GM12878 (cell line): ENCODE data around the gene CD27. TPM values are rescaled to one million over a fixed set of nuclear protein-coding genes. Genes with fewer than 3 reads are reported as not detected.

Experiments used
- ATF7 ChIP-seq: fragments of 450-650 bp; IDR thresholded peaks from 2 replicates; pipeline ENCODE4 v1.6.1; 2016; ENCODE audit warnings: low read depth, mild to moderate bottlenecking
- BHLHE40 ChIP-seq, 2 experiments: fragments of 450-650 bp in 1 of 2; IDR thresholded peaks; 2 replicates each; pipeline ENCODE4 v1.6.1; 2011 to 2017; ENCODE audit warnings: low read depth in 2 of 2, borderline replicate concordance in 1 of 2, improper control_type of control experiment in 1 of 2, low read length in 1 of 2, mild to moderate bottlenecking in 1 of 2
- EP300 ChIP-seq, 2 experiments: fragments of 150-350 bp in 1 of 2; IDR thresholded peaks; 2 replicates each; pipeline ENCODE4 v1.6.1; 2011 to 2012; ENCODE audit warnings: low read depth in 2 of 2, low read length in 2 of 2, borderline replicate concordance in 1 of 2, improper control_type of control experiment in 1 of 2, inconsistent platforms in 1 of 2; ENCODE audit not compliant: control insufficient read depth in 1 of 2
- FOXM1 ChIP-seq: IDR thresholded peaks from 2 replicates; pipeline ENCODE4 v1.6.1; 2012; ENCODE audit warnings: low read depth, mild to moderate bottlenecking, inconsistent platforms, low read length, moderate library complexity
- HDGF ChIP-seq: fragments of 450-650 bp; IDR thresholded peaks from 2 replicates; pipeline ENCODE4 v1.6.1; 2016; ENCODE audit warnings: antibody characterized with exemption
- IKZF1 ChIP-seq: fragments of 450-650 bp; conservative IDR thresholded peaks from 2 replicates; pipeline ENCODE4 v1.6.1; 2017; ENCODE audit warnings: antibody characterized with exemption, mild to moderate bottlenecking
- MTA2 ChIP-seq: fragments of 450-650 bp; IDR thresholded peaks from 2 replicates; pipeline ENCODE4 v1.6.1; 2016; ENCODE audit warnings: low read depth, mild to moderate bottlenecking, moderate library complexity
- NBN ChIP-seq: fragments of 450-650 bp; IDR thresholded peaks from 2 replicates; pipeline ENCODE4 v1.6.1; 2016
- NR2C1 ChIP-seq: fragments of 450-650 bp; IDR thresholded peaks from 2 replicates; pipeline ENCODE4 v1.6.1; 2017; ENCODE audit warnings: antibody characterized with exemption, mild to moderate bottlenecking, moderate library complexity
- POLR2A ChIP-seq: IDR thresholded peaks from 2 replicates; pipeline ENCODE4 v1.6.1; 2011; ENCODE audit warnings: low read depth, mild to moderate bottlenecking, low read length
- POLR2AphosphoS2 ChIP-seq: IDR thresholded peaks from 2 replicates; pipeline ENCODE4 v1.6.1; 2011; ENCODE audit warnings: low read depth, mild to moderate bottlenecking, low read length, improper control_type of control experiment, moderate library complexity
- POU2F2 ChIP-seq: IDR thresholded peaks from 3 replicates; pipeline ENCODE4 v1.6.1; 2011; ENCODE audit warnings: low read depth, mild to moderate bottlenecking, low read length, borderline replicate concordance
- SMAD1 ChIP-seq: fragments of 450-650 bp; IDR thresholded peaks from 2 replicates; pipeline ENCODE4 v1.6.1; 2018; ENCODE audit warnings: mild to moderate bottlenecking, low read depth; ENCODE audit not compliant: partially characterized antibody
- SP1 ChIP-seq: IDR thresholded peaks from one replicate; pipeline ENCODE4 v1.6.1; 2011; ENCODE audit warnings: low read depth, low read length
- TARDBP ChIP-seq: IDR thresholded peaks from 2 replicates; pipeline ENCODE4 v1.6.1; 2016; ENCODE audit warnings: borderline replicate concordance
- YBX1 ChIP-seq: fragments of 450-650 bp; IDR thresholded peaks from 2 replicates; pipeline ENCODE4 v1.6.1; 2016; ENCODE audit warnings: antibody characterized with exemption
- ZNF217 ChIP-seq: fragments of 450-650 bp; IDR thresholded peaks from 2 replicates; pipeline ENCODE4 v1.6.1; 2017; ENCODE audit warnings: antibody characterized with exemption, mild to moderate bottlenecking
- ZNF384 ChIP-seq: IDR thresholded peaks from 2 replicates; pipeline ENCODE4 v1.6.1; 2012; ENCODE audit warnings: low read depth, mild to moderate bottlenecking, low read length, improper control_type of control experiment, borderline replicate concordance
- ZSCAN29 ChIP-seq: fragments of 450-650 bp; IDR thresholded peaks from 2 replicates; pipeline ENCODE4 v1.6.1; 2017; ENCODE audit warnings: mild to moderate bottlenecking, moderate library complexity
- polyA plus RNA-seq, 11 experiments: library from polyadenylated mRNA; depleted of rRNA in 4 of 11; unstranded in 6 of 11; stranded (reverse) in 5 of 11; fragments of >200 nt; fragmentation: Nextera tagmentation in 4 of 11; fragmentation: Illumina TruSeq in 1 of 11; extraction: Ambion mirVana in 4 of 11; extraction: Trizol in 1 of 11; gene quantifications; 1 replicate in 1 of 11; 2 replicates in 10 of 11; pipeline versions ENCODE4 v1.2.1 to v1.2.3, GENCODE V29; 2011 to 2016; ENCODE audit warnings: inconsistent platforms in 2 of 11, missing spikeins in 2 of 11, low read depth in 1 of 11
- total RNA-seq, 4 experiments: library from RNA; depleted of rRNA in 3 of 4; stranded (reverse); fragments of >200 nt in 3 of 4; fragmentation: Illumina TruSeq in 1 of 4; extraction: Trizol in 1 of 4; gene quantifications; 2 replicates each; pipeline versions ENCODE4 v1.2.1 to v1.2.3, GENCODE V29; 2013 to 2021
- TF ChIP-seq, protein P1 (sequence below): fragments of 450-650 bp; formaldehyde crosslinking; IDR thresholded peaks from 2 replicates; pipeline ENCODE4 v1.5.0; 2022; ENCODE audit warnings: mild to moderate bottlenecking, missing genetic modification characterization
- TF ChIP-seq, protein P2 (sequence below): fragments of 450-650 bp; IDR thresholded peaks from 2 replicates; pipeline ENCODE4 v1.6.1; 2018; ENCODE audit warnings: mild to moderate bottlenecking, low read depth, moderate library complexity; ENCODE audit not compliant: partially characterized antibody
- TF ChIP-seq, protein P3 (sequence below): fragments of 450-650 bp; IDR thresholded peaks from 2 replicates; pipeline ENCODE4 v1.6.1; 2017; ENCODE audit warnings: antibody characterized with exemption, mild to moderate bottlenecking, moderate library complexity

The CD27 gene
- total and polyA plus RNA-seq, 10 of the 15 experiments (the other 5 are each of a cell fraction or from before 2014, with no cell fraction given), result 4.9 to 184 (median 106) TPM

DNA sequence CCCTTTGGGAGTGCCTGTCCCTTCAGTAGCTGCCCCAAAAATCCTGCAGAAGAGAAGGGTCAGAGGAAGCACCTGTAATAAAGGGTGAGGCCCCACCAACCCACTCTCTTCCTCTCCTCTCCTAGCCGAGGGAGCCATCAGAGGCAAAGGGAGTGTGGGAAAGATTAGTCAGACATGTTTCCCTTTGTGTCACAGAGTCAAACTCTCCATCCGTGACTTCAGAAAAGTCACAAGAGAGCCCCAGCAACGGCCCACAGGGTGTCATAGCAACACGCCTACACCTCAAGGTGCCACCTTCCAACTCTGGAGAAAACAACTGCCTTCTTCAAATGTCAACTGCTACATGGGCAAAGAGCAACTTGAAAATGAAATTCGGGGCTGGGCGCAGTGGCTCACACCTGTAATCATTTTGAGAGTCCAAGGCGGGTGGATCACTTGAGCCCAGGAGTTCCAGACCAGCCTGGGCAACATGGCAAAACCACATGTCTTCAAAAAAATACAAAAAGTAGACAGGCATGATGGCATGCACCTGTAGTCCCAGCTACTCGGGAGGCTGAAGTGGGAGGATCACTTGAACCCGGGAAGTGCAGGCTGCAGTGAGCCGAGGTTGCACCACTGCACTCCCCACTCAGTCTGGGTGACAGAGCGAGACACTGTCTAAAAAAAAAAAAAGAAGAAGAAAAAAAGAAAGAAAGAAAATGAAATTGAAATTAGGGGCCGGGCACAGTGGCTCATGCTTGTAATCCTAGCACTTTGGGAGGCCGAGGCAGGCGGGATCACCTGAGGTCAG is 17.7 kb upstream of the CD27 start (continued):
- TF ChIP-seq MTA2 (peak; percentile 77), YBX1 (no peak), NBN (peak; percentile 94), ZNF217 (peak; percentile 45; the same call in 1 of the 2 replicates), ZNF384 (peak; percentile 61; the same call in 1 of the 2 replicates), IKZF1 (peak; percentile 92), POU2F2 (0 out of 3 replicates have a peak, but pooled peaks have one; percentile 19), ATF7 (peak; percentile 57), NR2C1 (no peak), HDGF (no peak; the same call in 1 of the 2 replicates), ZSCAN29 (no peak), BHLHE40 (IDR thresholded peaks at IDR 0.05; ENCODE audit: borderline replicate concordance in 1 of 2, low read depth in 2 of 2, low read length in 1 of 2) (peak; percentile 69 to 74; a peak in 2 of 4 replicates), POLR2AphosphoS2 (no peak), SP1 (peak; percentile 44), POLR2A (peak; percentile 55; the same call in 1 of the 2 replicates), FOXM1 (peak; percentile 91), TARDBP (no peak), EP300 (IDR thresholded peaks at IDR 0.05; ENCODE audit: borderline replicate concordance in 1 of 2, control insufficient read depth in 1 of 2, low read depth in 2 of 2, low read length in 2 of 2) (peak; percentile 78 to 87), SMAD1 (no peak)
- TF ChIP-seq, protein P1, sequence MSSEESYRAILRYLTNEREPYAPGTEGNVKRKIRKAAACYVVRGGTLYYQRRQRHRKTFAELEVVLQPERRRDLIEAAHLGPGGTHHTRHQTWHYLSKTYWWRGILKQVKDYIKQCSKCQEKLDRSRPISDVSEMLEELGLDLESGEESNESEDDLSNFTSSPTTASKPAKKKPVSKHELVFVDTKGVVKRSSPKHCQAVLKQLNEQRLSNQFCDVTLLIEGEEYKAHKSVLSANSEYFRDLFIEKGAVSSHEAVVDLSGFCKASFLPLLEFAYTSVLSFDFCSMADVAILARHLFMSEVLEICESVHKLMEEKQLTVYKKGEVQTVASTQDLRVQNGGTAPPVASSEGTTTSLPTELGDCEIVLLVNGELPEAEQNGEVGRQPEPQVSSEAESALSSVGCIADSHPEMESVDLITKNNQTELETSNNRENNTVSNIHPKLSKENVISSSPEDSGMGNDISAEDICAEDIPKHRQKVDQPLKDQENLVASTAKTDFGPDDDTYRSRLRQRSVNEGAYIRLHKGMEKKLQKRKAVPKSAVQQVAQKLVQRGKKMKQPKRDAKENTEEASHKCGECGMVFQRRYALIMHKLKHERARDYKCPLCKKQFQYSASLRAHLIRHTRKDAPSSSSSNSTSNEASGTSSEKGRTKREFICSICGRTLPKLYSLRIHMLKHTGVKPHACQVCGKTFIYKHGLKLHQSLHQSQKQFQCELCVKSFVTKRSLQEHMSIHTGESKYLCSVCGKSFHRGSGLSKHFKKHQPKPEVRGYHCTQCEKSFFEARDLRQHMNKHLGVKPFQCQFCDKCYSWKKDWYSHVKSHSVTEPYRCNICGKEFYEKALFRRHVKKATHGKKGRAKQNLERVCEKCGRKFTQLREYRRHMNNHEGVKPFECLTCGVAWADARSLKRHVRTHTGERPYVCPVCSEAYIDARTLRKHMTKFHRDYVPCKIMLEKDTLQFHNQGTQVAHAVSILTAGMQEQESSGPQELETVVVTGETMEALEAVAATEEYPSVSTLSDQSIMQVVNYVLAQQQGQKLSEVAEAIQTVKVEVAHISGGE (CRISPR knock-in tag), result no peak
- TF ChIP-seq, protein P2, sequence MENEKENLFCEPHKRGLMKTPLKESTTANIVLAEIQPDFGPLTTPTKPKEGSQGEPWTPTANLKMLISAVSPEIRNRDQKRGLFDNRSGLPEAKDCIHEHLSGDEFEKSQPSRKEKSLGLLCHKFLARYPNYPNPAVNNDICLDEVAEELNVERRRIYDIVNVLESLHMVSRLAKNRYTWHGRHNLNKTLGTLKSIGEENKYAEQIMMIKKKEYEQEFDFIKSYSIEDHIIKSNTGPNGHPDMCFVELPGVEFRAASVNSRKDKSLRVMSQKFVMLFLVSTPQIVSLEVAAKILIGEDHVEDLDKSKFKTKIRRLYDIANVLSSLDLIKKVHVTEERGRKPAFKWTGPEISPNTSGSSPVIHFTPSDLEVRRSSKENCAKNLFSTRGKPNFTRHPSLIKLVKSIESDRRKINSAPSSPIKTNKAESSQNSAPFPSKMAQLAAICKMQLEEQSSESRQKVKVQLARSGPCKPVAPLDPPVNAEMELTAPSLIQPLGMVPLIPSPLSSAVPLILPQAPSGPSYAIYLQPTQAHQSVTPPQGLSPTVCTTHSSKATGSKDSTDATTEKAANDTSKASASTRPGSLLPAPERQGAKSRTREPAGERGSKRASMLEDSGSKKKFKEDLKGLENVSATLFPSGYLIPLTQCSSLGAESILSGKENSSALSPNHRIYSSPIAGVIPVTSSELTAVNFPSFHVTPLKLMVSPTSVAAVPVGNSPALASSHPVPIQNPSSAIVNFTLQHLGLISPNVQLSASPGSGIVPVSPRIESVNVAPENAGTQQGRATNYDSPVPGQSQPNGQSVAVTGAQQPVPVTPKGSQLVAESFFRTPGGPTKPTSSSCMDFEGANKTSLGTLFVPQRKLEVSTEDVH, result no peak
- TF ChIP-seq, protein P3, sequence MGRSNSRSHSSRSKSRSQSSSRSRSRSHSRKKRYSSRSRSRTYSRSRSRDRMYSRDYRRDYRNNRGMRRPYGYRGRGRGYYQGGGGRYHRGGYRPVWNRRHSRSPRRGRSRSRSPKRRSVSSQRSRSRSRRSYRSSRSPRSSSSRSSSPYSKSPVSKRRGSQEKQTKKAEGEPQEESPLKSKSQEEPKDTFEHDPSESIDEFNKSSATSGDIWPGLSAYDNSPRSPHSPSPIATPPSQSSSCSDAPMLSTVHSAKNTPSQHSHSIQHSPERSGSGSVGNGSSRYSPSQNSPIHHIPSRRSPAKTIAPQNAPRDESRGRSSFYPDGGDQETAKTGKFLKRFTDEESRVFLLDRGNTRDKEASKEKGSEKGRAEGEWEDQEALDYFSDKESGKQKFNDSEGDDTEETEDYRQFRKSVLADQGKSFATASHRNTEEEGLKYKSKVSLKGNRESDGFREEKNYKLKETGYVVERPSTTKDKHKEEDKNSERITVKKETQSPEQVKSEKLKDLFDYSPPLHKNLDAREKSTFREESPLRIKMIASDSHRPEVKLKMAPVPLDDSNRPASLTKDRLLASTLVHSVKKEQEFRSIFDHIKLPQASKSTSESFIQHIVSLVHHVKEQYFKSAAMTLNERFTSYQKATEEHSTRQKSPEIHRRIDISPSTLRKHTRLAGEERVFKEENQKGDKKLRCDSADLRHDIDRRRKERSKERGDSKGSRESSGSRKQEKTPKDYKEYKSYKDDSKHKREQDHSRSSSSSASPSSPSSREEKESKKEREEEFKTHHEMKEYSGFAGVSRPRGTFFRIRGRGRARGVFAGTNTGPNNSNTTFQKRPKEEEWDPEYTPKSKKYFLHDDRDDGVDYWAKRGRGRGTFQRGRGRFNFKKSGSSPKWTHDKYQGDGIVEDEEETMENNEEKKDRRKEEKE, result no peak
